Activated T-cell treated with anti-CD3 and anti-CD28 coated beads for 48 hours (primary cell): Measurements from ENCODE around the gene ZNF205.
A peak's percentile ranks its signal among the peaks of the same experiment; 100 is the strongest.

Experiments
- DNase-seq: peaks from one replicate; pipeline ENCODE4 v3.0.0-alpha.2; 2020; ENCODE audit warnings: low read depth

ZNF205 gene

DNA sequence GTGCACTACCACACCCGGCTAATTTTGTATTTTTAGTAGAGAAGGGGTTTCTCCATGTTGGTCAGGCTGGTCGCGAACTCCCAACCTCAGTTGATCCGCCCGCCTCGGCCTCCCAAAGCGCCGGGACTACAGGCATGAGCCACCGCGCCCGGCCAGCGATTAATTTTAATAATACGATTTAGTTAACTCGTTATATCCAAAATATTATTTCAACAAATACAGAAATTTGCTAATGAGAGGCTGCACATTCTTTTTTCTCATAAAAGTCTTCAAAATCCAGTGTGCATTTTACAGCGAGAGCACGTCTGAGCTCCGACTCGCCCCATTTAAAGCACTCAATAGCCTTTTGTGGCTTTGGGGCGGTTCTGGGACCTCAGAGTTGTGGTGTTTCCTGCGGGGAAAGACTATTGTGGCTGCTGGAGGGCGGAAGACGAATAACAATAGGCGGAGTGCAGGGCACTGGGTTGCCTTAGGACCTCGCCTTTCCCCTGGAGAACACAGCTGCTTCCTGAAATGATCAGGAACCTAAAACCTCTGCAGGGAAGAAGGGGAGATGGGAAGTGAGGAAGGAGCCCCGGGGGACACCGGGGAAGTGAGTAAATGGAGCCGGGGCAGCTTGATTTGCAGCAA, 10.4 kb upstream of the ZNF205 start:
- no peak for DNase-seq

DNA sequence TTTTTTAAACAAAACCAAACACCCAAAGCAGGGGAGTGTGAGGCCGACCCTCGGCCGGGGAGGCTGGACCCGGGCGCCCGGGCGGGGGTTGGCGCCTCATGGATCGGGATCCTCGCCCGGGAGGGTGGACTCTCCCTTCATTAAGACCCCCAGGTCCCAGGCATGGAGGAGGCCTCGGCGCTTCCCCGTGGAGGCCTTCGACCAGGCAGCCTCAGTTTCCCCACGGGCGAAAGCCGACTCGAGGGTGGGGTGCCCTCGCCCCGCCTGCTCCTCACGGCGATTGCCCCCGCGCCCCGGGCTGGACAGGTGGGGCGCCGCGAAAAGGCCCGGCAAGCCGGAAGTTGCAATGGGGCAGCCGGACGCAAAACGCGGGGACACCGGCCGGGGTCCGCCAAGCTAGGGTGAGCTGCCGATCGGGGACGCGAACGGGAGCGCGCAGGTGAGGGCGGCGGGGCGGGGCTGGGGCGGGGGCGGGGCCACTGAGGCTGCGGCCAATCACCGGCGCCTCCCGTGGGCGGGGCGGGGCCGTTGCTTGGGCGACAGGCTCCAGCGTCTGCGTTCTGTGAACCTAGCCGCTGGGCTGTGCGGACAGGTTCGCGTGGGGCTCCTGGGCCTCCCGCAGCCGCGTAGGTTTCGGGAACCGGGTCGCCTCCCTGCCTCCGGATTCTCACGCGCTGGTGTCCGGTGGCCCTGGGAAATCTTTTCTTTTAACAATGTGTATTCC, 6.0 kb upstream of the ZNF205 start:
- DNase-seq: peak; percentile 93

DNA sequence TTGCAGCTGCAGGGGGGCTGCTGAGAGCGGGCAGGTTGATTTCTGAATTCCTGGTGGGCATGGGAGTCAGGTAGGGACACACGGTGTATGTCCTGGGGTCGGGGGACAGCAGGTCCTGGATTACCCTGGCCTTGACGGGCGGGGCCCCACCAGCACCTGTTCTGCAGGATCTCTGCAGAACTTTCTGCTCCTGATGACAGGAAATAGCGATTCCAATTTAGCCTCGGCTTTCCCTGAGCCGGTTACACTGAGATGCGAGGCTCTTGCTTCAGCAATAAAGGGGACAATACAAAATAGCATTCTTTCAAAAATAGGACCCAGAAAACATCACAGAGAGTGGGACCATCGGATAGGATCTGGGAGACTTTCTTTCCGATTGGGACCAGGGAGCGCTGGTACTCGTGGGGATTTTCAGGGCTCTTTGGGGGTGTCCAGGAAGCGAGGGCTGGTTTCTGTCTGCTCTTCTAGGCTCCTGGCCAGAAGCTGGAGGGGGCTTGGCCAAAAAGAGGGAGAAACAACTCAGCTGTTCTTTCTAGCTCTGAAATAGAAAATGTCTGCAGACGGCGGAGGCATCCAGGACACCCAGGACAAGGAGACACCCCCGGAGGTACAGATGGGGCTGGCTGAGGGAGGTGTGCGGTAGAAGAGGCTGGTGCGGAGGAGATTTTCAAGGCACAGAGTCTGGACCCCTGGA, 642 bp downstream of the ZNF205 start:
- no peak for DNase-seq

DNA sequence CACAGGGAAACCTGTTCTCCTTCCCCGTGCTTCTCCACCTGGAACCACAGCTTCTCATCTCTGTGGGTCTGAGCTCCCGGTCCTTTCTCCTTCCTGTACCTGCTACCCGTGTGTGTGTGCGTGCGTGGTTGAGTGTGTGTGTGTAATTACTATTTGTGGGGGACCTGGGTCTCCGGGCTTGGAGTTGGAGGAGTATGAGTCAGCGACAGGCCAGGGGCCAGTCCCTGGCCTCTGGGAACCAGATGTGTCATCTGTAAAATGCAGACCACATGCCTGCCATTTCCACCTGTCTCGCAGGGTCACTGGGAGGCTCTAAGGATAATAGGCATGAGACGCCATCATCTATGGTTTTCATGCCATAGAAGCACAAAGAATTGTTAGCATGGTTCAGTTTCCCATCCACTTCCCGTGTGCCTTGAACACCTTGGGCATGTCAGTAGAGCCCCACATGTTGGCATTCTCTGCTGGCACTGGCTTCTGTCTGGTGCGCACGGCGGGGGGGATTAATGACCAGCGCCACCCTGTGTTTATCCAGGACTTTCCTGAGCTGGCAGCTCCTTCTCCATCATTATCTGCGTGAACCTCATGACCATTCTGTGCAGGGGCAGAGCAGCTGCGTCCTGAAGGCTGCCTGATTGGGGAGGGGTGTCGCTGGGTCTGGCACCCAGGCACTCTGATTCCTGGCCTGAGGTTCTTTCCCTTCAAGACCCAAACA, 1.5 kb downstream of the ZNF205 start:
- no peak for DNase-seq

DNA sequence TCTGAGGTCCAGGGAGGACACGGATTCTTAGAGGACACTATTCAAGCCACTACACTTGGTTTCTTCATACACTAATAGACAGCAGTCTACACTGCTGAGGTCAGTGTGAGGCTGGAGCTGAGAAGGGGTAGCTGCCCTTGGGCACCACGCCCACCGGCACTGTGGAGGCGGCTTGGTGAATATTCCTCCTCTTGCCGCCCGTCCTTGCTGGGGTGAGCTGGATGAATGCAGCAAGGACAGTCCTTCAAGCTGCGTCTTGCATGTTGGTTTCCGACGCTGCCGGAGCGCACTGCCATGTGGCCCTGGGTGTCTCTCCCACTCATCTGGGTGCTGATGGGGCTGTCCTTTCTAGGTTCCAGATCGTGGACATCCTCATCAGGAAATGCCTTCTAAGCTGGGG, 2.6 kb downstream of the ZNF205 start:
- DNase-seq: no peak

DNA sequence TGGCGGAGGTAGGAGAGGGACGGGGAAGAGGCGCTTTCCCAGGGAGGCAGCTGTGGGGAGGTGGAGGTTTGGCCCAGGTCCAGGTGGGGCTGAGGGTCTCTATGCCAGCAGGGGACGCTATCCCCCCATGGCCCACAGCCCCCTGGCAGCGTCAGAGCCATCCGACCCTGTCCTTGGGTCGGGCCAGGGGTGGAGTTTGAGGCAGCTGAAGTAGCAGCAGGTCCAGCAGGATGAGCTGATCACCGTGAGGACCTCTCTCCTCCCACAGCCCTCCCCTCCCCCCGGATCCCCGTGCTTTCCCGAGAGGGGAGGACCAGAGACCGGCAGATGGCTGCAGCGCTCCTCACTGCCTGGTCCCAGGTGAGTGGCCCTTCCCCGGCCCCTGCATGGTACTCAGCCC, 3.2 kb downstream of the ZNF205 start:
- DNase-seq: no peak

DNA sequence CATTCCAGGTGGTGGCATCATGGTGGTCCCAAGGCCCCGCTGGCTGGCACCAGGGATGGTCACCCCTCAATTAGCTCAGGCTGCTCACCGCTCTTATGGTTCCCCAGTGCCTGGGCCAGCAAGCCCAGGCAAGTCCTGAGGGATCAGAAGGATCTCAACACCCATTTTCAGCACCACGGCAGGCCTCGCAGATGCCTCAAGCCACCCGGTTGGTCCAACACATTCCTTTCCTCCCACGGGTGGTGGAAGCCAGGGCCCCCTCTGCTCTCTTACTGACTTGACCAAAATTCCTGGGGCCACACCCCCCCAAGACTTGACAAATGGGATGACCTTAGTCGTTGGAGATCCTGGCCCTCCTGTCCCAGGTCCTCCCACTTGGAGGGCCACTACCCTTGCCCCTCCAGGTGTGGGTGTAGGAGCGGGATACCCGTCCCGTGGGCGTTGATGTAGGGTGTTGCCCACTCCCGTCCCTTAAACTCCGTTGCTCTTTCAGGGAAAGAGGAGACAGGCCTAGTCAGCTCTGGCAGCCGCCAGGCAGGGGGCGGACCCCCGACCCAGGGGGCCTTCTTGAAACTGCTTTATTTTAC, 5.9 kb downstream of the ZNF205 start:
- no peak for DNase-seq

DNA sequence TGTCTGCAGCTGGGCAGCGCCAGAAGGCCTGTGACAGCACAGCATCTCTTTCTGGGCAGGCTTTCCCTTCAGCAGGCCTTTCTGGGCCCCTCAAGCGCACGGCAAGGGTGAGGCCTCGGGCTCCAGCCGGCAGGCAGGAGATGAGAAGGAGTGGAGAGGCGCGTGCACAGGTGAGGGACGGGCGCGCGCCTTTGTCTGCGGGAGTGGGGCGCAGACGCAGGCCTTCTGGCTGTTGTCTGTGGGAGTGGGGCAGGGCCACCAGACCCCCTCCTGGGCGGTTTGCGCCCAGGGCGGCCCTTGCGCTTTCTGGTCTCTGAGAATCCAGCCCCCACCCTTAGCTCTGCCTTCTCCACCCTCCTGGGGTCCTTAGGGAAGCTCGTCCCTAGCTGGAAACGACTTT, 6.5 kb downstream of the ZNF205 start:
- no peak for DNase-seq

DNA sequence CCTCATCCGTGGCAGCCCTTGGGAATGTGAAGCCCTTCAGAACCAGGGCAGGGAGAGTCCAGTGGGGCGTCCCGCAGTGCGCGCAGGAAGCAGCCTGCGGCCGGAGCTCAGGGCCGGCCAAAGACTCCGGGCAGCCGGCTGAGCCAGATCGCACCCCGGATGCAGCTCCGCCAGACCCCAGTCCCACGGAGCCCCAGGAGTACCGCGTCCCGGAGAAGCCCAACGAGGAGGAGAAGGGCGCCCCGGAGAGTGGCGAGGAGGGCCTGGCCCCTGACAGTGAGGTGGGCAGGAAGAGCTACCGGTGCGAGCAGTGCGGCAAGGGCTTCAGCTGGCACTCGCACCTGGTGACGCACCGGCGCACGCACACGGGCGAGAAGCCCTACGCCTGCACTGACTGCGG, 6.9 kb downstream of the ZNF205 start:
- DNase-seq: no peak

DNA sequence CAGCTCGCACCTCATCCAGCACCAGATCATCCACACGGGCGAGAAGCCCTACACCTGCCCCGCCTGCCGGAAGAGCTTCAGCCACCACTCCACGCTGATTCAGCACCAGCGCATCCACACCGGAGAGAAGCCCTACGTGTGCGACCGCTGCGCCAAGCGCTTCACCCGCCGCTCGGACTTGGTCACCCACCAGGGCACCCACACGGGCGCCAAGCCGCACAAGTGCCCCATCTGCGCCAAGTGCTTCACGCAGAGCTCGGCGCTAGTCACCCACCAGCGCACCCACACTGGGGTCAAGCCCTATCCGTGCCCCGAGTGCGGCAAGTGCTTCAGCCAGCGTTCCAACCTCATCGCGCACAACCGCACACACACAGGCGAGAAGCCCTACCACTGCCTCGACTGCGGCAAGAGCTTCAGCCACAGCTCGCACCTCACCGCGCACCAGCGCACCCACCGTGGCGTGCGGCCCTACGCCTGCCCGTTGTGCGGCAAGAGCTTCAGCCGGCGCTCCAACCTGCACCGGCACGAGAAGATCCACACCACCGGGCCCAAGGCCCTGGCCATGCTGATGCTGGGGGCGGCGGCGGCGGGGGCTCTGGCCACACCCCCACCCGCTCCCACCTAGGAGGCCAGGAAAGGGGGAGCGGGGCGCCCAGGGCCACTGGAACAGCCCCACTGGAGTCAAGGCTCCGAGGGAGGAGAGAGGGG, 7.5 kb downstream of the ZNF205 start:
- DNase-seq: no peak

DNA sequence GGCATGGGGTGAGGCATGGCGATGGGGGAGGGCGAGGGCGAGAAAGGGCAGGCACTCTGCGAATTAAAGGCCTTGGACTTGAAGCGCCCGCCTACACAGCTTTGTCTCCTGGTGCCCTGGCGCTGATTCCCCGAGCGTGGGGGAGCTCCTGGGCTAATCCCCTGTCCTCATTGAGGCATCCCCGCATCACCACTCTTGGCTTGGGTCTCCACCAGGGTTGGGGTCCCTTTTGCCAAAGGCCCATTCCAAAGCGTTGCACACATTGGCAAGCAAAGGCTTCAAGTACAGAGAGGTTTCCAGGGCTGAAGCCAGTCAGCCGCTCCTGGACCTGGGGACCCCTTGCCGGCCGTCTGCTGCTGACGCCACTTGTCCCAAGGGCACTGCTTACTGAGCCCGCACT, 8.0 kb downstream of the ZNF205 start:
- DNase-seq: no peak

DNA sequence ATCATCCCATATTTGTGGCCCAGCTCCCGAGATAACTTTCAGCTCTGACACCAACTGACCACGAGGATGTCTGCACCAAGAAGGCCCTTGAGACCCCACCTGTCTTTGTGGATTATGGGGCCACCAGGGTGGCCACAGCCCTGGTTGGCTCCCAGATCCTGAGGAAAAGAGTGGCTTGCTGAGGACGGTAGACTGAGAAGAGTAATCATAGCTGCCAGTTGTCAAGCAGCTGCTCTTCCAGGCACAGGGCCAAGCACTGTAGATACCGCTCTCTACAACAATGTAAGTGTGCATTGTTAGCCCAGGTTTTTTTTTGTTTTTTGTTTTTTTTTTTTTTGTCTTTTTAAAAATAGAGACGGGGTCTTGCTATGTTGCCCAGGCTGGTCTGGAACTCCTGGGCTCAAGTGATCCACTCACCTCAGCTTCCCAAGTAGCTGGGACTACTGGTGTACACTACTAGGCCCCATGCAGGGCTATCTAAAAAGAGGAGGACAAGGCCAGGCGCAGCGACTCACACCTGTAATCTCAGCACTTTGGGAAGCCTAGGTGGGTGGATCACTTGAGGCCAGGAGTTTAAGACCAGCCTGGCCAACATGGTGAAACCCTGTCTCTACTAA, 9.6 kb downstream of the ZNF205 start:
- DNase-seq: no peak

DNA sequence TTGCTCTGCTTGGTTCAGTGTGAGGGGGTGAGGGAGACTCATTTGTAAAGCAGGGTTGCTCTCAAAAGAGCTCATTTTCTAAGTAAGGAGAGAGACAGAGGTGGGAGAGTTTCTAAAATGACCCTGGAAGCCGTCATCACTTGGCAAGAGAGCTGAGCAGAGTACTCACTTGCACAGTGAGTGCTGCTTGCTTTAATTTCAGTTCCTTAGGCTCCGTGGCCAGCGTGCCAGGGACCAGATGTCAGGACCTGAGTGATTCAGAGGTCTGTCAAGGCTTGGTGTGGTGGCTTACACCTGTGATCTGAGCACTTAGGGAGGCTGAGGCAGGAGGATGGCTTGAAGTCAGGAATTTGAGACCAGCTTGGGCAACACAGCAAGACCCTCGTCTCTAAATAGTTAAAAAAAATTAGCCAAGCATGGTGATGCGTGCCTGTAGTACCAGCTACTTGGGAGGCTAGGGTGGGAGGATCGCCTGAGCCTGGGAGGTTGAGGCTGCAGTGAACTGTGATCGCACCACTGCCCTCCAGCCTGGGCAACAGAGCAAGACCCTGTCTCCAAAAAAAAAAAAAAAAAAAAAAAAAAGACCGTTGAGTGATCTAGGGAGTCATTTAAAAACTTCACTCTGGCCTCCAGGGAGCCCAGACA, 10.7 kb downstream of the ZNF205 start:
- DNase-seq: no peak

DNA sequence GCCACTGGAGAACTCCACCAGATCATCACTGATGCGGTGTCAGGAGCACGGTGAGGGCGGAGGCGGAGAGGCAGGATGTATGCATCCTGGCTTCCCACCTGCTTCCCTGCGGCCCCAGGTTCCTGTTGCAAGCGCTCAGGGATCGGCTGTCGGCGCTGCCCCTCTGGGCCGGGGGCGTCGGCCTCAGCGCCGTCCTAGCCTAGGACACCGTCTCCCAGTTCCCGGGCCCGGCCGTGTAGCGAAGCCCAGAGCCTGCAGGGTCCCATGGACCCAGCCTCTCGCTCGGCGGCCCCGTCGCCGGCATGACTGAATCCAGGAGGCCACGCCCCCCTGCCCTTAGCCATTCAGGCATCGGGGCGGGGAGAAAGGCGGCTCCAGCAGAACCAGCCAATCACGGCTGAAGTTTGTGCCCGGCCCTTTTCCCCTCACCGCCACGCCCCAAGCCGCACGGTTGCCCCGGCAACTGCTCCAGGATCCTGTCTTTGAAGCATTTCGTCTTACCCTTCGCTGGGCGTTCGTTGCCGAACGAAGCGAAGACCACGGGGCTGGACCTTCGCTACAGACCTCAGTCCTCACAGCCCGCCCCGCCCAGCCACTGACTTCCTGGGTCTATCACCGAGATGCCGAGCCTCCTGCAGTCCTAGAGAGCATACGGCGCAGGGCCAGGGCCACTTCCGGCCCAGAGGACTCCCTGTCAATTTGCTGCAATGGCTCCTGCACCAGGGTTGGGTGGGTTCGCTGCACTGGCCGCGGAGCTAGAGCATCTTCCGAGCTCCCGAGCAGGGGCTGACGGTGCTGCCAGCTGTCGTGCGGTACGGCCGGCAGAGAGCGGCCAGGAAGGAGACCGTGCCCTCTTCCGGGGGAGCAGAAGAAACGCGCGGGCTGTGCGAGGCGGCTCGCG, 11.8 kb downstream of the ZNF205 start:
- DNase-seq: peak; percentile 96

DNA sequence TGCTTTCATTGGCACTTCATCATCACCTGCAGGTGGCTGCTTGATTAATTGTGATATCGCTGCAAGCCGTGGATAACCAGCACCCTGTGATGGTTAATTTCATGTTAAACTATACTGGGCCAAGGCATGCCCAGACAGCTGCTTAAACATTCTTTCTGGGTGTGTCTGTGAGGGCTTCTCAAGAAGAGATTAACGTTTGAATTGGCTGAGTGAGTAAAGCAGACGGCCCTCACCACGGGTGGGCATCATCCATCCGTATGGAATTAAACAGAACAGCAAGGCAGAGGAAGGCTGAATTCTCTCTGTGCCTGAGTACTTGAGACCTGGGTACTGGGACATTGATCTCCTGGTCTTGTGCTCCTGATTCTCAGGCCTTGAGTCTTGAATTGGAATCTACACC, 15.4 kb downstream of the ZNF205 start:
- no peak for DNase-seq

DNA sequence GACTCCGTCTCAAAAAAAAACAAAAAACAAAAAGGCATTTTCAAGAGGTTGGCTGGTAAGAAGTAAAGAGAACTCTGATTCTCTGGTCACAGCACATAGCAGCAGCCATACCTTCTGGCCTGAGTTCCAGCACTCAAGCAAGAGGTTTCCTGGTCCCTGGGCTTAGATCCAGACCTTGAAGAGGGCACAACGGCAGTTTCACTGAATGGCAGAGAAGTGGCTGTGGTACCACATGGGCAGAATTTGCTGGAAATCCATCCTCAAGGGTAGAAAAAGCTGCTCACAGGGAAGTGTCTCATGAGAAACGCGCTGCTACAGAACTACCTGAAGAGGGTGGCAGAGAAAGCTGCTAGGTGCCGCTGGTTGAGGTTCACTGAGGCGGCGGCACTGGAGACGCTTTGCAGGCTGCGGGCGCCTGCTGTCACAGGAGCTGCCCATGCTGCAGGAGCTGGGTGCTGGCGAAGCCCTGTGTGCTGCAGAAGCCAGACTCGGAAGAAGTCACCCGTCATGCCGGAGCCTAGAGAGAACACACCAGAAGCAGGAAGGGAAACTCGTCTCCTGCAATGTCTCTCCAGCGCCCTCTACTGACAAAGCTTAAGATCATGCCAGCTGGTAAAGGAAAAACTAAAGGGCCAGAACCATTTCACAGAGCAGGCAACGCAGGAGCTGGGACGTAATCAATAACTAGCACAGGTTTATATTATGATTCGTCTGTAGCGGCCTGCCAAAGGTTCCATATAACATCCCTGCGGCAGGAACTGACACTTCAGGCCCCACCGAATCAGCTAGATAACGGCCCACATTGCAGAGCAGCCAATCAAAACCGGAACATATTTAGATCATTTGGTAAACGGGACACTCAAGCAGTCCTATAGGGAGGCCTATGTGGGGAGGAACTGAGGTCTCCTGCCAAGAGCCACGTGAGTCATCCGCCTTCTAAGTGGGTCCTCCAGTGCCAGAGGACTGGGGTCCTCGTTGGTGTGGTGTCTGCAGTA, 17.0 kb downstream of the ZNF205 start:
- DNase-seq: peak; percentile 57

DNA sequence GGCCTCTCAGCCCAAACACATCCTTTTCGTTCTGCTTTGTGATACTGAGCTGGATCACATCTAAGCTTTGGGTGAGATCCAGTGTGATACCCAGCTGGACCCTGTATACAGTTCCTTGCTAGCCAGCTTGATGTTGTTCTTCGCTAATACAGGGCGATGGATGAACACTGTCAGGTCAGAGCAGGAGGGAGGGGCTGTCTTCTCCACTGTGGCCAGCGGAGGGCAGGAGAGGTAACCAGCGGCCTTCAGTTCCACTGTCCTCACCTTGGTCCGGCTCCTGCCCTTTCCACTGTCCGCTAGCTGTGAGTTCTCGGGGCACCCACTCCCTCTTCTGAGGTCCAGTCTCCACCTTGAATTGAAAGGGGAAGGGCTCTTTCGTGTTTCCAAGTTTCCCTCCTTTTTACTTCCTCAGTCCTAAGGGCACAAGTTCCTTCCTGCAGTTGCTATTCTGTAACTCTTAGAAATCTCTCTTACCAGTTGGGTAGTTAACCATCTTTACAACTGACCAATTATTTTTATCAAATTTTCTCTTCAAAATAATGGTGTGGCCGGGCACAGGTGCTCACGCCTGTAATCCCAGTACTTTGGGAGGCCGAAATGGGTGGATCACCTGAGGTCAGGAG, 19.5 kb downstream of the ZNF205 start:
- DNase-seq: peak; percentile 45

DNA sequence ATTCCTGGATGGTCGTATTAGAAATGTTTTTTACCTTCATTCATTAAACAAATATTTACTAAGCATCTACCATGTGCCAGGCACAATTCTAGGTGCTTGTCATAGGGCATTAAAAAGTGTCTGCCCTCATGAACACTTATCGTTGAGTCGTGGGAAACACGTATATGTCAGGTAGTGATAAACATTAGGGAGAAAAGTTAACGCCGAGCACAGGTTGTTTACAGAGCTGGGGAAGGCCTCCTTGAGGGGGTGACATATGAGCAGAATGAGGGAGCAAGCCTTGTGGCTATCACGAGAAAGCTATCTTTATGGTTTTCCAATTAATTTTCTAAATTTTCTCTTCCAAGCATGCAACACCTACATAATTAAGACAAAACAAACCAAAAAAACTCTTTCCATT, 21.5 kb downstream of the ZNF205 start:
- no peak for DNase-seq
